ENCODE measurements around the gene FCRL4.

Gene FCRL4

GRCh38 chr1:157596384-157596783 is 1.5 kb downstream of the FCRL4 start:
- H3K27ac ChIP-seq, result no peak overlapping the region
- H2AFZ ChIP-seq, result no peak overlapping the region
- no peak overlapping the region for H3K9ac ChIP-seq
- no peaks in the 10 kb centered on the region for H3K36me3 ChIP-seq (ENCODE audit: control insufficient read depth, insufficient read depth, low read length)
- no peak overlapping the region for H3K4me2 ChIP-seq (ENCODE audit: low read length)
- H3K27me3 ChIP-seq (ENCODE audit: control insufficient read depth, insufficient read depth, low read length), result no peaks in the 10 kb centered on the region
- TF ChIP-seq CTCF (IDR thresholded peaks at IDR 0.05), result no peak
- no peaks in the 10 kb centered on the region for H3K9me3 ChIP-seq (ENCODE audit: control insufficient read depth, low read length)
- no peak overlapping the region for H3K4me3 ChIP-seq (ENCODE audit: low read depth, low read length)
- H3K4me1 ChIP-seq, result no peaks in the 10 kb centered on the region
- H3K79me2 ChIP-seq, result no peaks in the 10 kb centered on the region

GRCh38 chr1:157595356-157595755 is 2.5 kb downstream of the FCRL4 start:
- H3K27me3 ChIP-seq (ENCODE audit: control insufficient read depth, insufficient read depth, low read length), result no peaks in the 10 kb centered on the region
- H3K4me2 ChIP-seq (ENCODE audit: low read length), result no peak overlapping the region
- H3K79me2 ChIP-seq, result no peaks in the 10 kb centered on the region
- no peaks in the 10 kb centered on the region for H3K36me3 ChIP-seq (ENCODE audit: control insufficient read depth, insufficient read depth, low read length)
- no peak overlapping the region for H3K4me3 ChIP-seq (ENCODE audit: low read depth, low read length)
- no peak for TF ChIP-seq CTCF (IDR thresholded peaks at IDR 0.05)
- H3K9ac ChIP-seq, result no peak overlapping the region
- no peak overlapping the region for H2AFZ ChIP-seq
- H3K9me3 ChIP-seq (ENCODE audit: control insufficient read depth, low read length), result no peaks in the 10 kb centered on the region
- no peak overlapping the region for H3K27ac ChIP-seq
- H3K4me1 ChIP-seq, result no peaks in the 10 kb centered on the region

GRCh38 chr1:157585984-157586383 is 11.9 kb downstream of the FCRL4 start:
- Histone ChIP-seq H2AFZ (no peak overlapping the region), H3K27me3 (ENCODE audit: control insufficient read depth, insufficient read depth, low read length) (no peaks in the 10 kb centered on the region), H3K36me3 (ENCODE audit: control insufficient read depth, insufficient read depth, low read length) (no peaks in the 10 kb centered on the region), H3K4me2 (ENCODE audit: low read length) (no peak overlapping the region), H3K79me2 (no peaks in the 10 kb centered on the region), H3K9me3 (ENCODE audit: control insufficient read depth, low read length) (no peaks in the 10 kb centered on the region), H3K4me3 (ENCODE audit: low read depth, low read length) (no peak overlapping the region), H3K9ac (no peak overlapping the region), H3K4me1 (no peaks in the 10 kb centered on the region), H3K27ac (no peak overlapping the region)
- no peak for TF ChIP-seq CTCF (IDR thresholded peaks at IDR 0.05)

- no peaks in the 10 kb centered on the region for H3K36me3 ChIP-seq (ENCODE audit: control insufficient read depth, insufficient read depth, low read length)
- H3K27me3 ChIP-seq (ENCODE audit: control insufficient read depth, insufficient read depth, low read length), result no peaks in the 10 kb centered on the region
- H3K4me3 ChIP-seq (ENCODE audit: low read depth, low read length), result no peak overlapping the region
- no peaks in the 10 kb centered on the region for H3K79me2 ChIP-seq
- no peak overlapping the region for H2AFZ ChIP-seq
- H3K4me2 ChIP-seq (ENCODE audit: low read length), result no peak overlapping the region
- no peaks in the 10 kb centered on the region for H3K4me1 ChIP-seq
- H3K27ac ChIP-seq, result no peak overlapping the region
- TF ChIP-seq CTCF (IDR thresholded peaks at IDR 0.05), result no peak
- H3K9me3 ChIP-seq (ENCODE audit: control insufficient read depth, low read length), result no peaks in the 10 kb centered on the region
- no peak overlapping the region for H3K9ac ChIP-seq
Measured at GRCh38 chr1:157584503-157584902, 13.4 kb downstream of the FCRL4 start.

- H3K36me3 ChIP-seq (ENCODE audit: control insufficient read depth, insufficient read depth, low read length), result no peaks in the 10 kb centered on the region
- TF ChIP-seq CTCF (IDR thresholded peaks at IDR 0.05), result no peak
- H3K4me1 ChIP-seq, result no peaks in the 10 kb centered on the region
- H3K9ac ChIP-seq, result no peak overlapping the region
- H3K4me2 ChIP-seq (ENCODE audit: low read length), result no peak overlapping the region
- no peaks in the 10 kb centered on the region for H3K79me2 ChIP-seq
- no peaks in the 10 kb centered on the region for H3K9me3 ChIP-seq (ENCODE audit: control insufficient read depth, low read length)
- H3K27ac ChIP-seq, result no peak overlapping the region
- no peak overlapping the region for H3K4me3 ChIP-seq (ENCODE audit: low read depth, low read length)
- no peaks in the 10 kb centered on the region for H3K27me3 ChIP-seq (ENCODE audit: control insufficient read depth, insufficient read depth, low read length)
- no peak overlapping the region for H2AFZ ChIP-seq
Measured at GRCh38 chr1:157580828-157581210, 17.1 kb downstream of the FCRL4 start.

Data from parathyroid adenoma (tissue), 2 donors.